ENCODE data around the gene LRRC38. TPM values are rescaled to one million over a fixed set of nuclear protein-coding genes. Genes with fewer than 3 reads are reported as not detected.

Gene LRRC38
- total and polyA plus RNA-seq, 2 of the 4 experiments (the other 2 are of a cell fraction): not detected

DNA sequence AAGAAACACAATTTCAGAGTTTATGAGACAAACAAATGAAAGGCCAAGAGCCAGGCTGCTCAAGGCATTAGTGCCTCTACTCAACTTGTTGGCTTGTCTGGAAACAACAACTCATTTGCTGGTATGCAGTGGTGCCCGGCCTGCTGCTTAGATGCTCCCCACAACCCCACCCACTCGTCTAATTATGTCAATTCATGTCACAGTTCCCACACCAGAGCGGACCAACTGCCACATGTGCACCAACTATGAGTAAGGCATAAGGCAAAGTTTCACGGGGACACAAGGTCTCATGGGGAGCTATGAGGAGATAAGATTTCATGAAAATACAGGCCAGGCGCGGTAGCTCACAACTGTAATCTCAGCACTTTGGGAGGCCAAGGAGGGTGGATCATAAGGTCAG is 34.5 kb upstream of the LRRC38 start:
- in situ Hi-C loops (cut with MboI; ENCODE audit: low sequenced_read_pairs): no loop called here

More for the DNA sequence above, 34.5 kb upstream of the LRRC38 start:
- Histone ChIP-seq H3K56ac (ENCODE audit: extremely low read depth, insufficient read depth, low read length) (no peak overlapping the region), H3K23ac (ENCODE audit: low read depth, low read length) (no peak overlapping the region), H3K4me1 (ENCODE audit: control insufficient read depth, insufficient read depth, low read length) (no peaks in the 10 kb centered on the region), H3K14ac (replicated peaks; ENCODE audit: low read depth, low read length) (no peak overlapping the region), H3K9me1 (ENCODE audit: insufficient read depth, low read length) (no peaks in the 10 kb centered on the region), H3K4me3 (ENCODE audit: insufficient read depth, low read depth, low read length) (no peak overlapping the region), H3K79me1 (ENCODE audit: low read depth in 1 of 2, low read length in 2 of 2) (no peaks in the 10 kb centered on the region), H4K8ac (ENCODE audit: low read depth in 2 of 2, low read length in 2 of 2) (no peak overlapping the region), H2BK20ac (ENCODE audit: low read depth, low read length) (no peak overlapping the region), H3K27me3 (ENCODE audit: control insufficient read depth, insufficient read depth, low read length) (no peaks in the 10 kb centered on the region), H4K5ac (ENCODE audit: low read depth, low read length) (no peak overlapping the region), H4K91ac (ENCODE audit: insufficient read depth, low read depth, low read length) (no peak overlapping the region), H3K9ac (ENCODE audit: low read depth, low read length) (no peak overlapping the region), H2BK120ac (ENCODE audit: low read depth, low read length) (no peak overlapping the region), H3K18ac (ENCODE audit: low read depth, low read length) (no peak overlapping the region), H2AFZ (replicated peaks; ENCODE audit: low read length, poor library complexity) (no peak overlapping the region), H3K36me3 (ENCODE audit: control insufficient read depth, insufficient read depth, low read length) (no peaks in the 10 kb centered on the region), H2AK9ac (replicated peaks; ENCODE audit: low read depth, low read length, poor library complexity) (no peak overlapping the region), H2BK5ac (ENCODE audit: low read depth, low read length, poor library complexity, severe bottlenecking) (no peak overlapping the region), H3K9me3 (ENCODE audit: control insufficient read depth, insufficient read depth, low read length) (peaks cover 22% of the 10 kb centered on the region), H3K4ac (ENCODE audit: low read depth, low read length) (no peak overlapping the region), H2AK5ac (ENCODE audit: low read depth, low read length) (no peak overlapping the region), H2BK15ac (ENCODE audit: low read depth, low read length) (no peak overlapping the region), H3K27ac (ENCODE audit: insufficient read depth, low read length) (no peak overlapping the region), H4K20me1 (ENCODE audit: insufficient read depth, low read length) (no peaks in the 10 kb centered on the region), H3K4me2 (ENCODE audit: low read depth, low read length) (no peak overlapping the region)
- no CpG with 5 or more reads among the region's 6 CpGs for whole genome bisulfite sequencing, 2 experiments (ENCODE audit: extremely low coverage in 2 of 2, insufficient read length in 1 of 2)
- no TSS peak for BruUV-seq (replicated peaks)
- TF ChIP-seq MXI1 (IDR thresholded peaks at IDR 0.05; ENCODE audit: borderline replicate concordance, low read depth, low read length) (no peak), BHLHE40 (IDR thresholded peaks at IDR 0.05; ENCODE audit: low read depth, low read length) (no peak), SMC3 (IDR thresholded peaks at IDR 0.05; ENCODE audit: low read depth, low read length) (no peak), RFX5 (IDR thresholded peaks at IDR 0.05; ENCODE audit: low read depth, low read length) (no peak), MAZ (IDR thresholded peaks at IDR 0.05; ENCODE audit: borderline replicate concordance, low read depth, low read length) (no peak), RCOR1 (IDR thresholded peaks at IDR 0.05; ENCODE audit: insufficient replicate concordance, low read length) (no peak), FOS (IDR thresholded peaks at IDR 0.05; ENCODE audit: low read depth, low read length) (no peak), NFE2L2 (IDR thresholded peaks at IDR 0.05; ENCODE audit: low read depth, low read length) (no peak), RAD21 (IDR thresholded peaks at IDR 0.05; ENCODE audit: low read length) (no peak), POLR2A (IDR thresholded peaks at IDR 0.05; ENCODE audit: low read depth, low read length) (no peak), CEBPB (IDR thresholded peaks at IDR 0.05; ENCODE audit: low read depth, low read length) (no peak), MAFK (IDR thresholded peaks at IDR 0.05; ENCODE audit: low read depth, low read length) (no peak), CHD1 (IDR thresholded peaks at IDR 0.05; ENCODE audit: low read depth, low read length) (no peak)
- TF ChIP-seq, protein P1, sequence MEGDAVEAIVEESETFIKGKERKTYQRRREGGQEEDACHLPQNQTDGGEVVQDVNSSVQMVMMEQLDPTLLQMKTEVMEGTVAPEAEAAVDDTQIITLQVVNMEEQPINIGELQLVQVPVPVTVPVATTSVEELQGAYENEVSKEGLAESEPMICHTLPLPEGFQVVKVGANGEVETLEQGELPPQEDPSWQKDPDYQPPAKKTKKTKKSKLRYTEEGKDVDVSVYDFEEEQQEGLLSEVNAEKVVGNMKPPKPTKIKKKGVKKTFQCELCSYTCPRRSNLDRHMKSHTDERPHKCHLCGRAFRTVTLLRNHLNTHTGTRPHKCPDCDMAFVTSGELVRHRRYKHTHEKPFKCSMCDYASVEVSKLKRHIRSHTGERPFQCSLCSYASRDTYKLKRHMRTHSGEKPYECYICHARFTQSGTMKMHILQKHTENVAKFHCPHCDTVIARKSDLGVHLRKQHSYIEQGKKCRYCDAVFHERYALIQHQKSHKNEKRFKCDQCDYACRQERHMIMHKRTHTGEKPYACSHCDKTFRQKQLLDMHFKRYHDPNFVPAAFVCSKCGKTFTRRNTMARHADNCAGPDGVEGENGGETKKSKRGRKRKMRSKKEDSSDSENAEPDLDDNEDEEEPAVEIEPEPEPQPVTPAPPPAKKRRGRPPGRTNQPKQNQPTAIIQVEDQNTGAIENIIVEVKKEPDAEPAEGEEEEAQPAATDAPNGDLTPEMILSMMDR (conservative IDR thresholded peaks at IDR 0.05; ENCODE audit: low read depth, low read length): no peak
- TF ChIP-seq, protein P2, sequence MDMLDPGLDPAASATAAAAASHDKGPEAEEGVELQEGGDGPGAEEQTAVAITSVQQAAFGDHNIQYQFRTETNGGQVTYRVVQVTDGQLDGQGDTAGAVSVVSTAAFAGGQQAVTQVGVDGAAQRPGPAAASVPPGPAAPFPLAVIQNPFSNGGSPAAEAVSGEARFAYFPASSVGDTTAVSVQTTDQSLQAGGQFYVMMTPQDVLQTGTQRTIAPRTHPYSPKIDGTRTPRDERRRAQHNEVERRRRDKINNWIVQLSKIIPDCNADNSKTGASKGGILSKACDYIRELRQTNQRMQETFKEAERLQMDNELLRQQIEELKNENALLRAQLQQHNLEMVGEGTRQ (IDR thresholded peaks at IDR 0.05; ENCODE audit: low read depth, low read length): no peak
- TF ChIP-seq, protein P3, sequence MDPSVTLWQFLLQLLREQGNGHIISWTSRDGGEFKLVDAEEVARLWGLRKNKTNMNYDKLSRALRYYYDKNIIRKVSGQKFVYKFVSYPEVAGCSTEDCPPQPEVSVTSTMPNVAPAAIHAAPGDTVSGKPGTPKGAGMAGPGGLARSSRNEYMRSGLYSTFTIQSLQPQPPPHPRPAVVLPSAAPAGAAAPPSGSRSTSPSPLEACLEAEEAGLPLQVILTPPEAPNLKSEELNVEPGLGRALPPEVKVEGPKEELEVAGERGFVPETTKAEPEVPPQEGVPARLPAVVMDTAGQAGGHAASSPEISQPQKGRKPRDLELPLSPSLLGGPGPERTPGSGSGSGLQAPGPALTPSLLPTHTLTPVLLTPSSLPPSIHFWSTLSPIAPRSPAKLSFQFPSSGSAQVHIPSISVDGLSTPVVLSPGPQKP (IDR thresholded peaks at IDR 0.05; ENCODE audit: borderline replicate concordance, low read depth, low read length): no peak
- no peak for ATAC-seq (ENCODE audit: low read depth)
- ChIA-PET CTCF (no interaction called here), POLR2A (ENCODE audit: unreplicated experiment) (no interaction called here)
- intact Hi-C loops (cut with micrococcal nuclease) (no loop called here), dilution Hi-C loops (cut with HindIII; ENCODE audit: low sequenced_read_pairs, unreplicated experiment) (no loop called here)
- DNase-seq: no peak
